H9 (cell line): Measurements from ENCODE around the gene PA2G4. TPM values are rescaled to one million over a fixed set of nuclear protein-coding genes. Genes with fewer than 3 reads are reported as not detected.

Source experiments
- DNase-seq: peaks from one replicate; pipeline ENCODE4 v3.0.0-alpha.2; 2017
- H2AFZ ChIP-seq: one replicate; pipeline ENCODE4 v1.6.1; 2013; ENCODE audit warnings: mild to moderate bottlenecking, low read length, control low read depth, moderate library complexity
- H2AK5ac ChIP-seq: 2 replicates; pipeline ENCODE4 v1.6.1; 2013; ENCODE audit warnings: low read length, control low read depth, mixed read lengths; ENCODE audit not compliant: insufficient read length
- H2BK120ac ChIP-seq: one replicate; pipeline ENCODE4 v1.6.1; 2013; ENCODE audit warnings: low read depth, mild to moderate bottlenecking, low read length, control low read depth, inconsistent platforms; ENCODE audit not compliant: poor library complexity, severe bottlenecking
- H2BK12ac ChIP-seq: 2 replicates; pipeline ENCODE4 v1.6.1; 2013; ENCODE audit warnings: low read length, control low read depth, mixed read lengths, low read depth; ENCODE audit not compliant: insufficient read length
- H2BK15ac ChIP-seq: 2 replicates; pipeline ENCODE4 v1.6.1; 2013; ENCODE audit warnings: low read depth, low read length, control low read depth
- H2BK20ac ChIP-seq: one replicate; pipeline ENCODE4 v1.6.1; 2013; ENCODE audit warnings: low read depth, mild to moderate bottlenecking, low read length, control low read depth, inconsistent platforms; ENCODE audit not compliant: poor library complexity, severe bottlenecking
- H2BK5ac ChIP-seq: 2 replicates; pipeline ENCODE4 v1.6.1; 2013; ENCODE audit warnings: low read length, control low read depth, mixed read lengths; ENCODE audit not compliant: insufficient read length
- H3K14ac ChIP-seq: 2 replicates; pipeline ENCODE4 v1.6.1; 2013; ENCODE audit warnings: low read length, control low read depth; ENCODE audit not compliant: insufficient read depth
- H3K18ac ChIP-seq: 2 replicates; pipeline ENCODE4 v1.6.1; 2013; ENCODE audit warnings: low read depth, mild to moderate bottlenecking, mixed read lengths, low read length, control low read depth; ENCODE audit not compliant: insufficient read length
- H3K23ac ChIP-seq: 2 replicates; pipeline ENCODE4 v1.6.1; 2013; ENCODE audit warnings: low read length, control low read depth, mixed read lengths, low read depth; ENCODE audit not compliant: insufficient read length
- H3K23me2 ChIP-seq: 2 replicates; pipeline ENCODE4 v1.6.1; 2013; ENCODE audit warnings: low read depth, mild to moderate bottlenecking, mixed read lengths, low read length, control low read depth; ENCODE audit not compliant: insufficient read length, poor library complexity, severe bottlenecking
- H3K27ac ChIP-seq: 2 replicates; pipeline ENCODE4 v1.5.1; 2013; ENCODE audit warnings: low read length, control low read depth, mixed read lengths, low read depth; ENCODE audit not compliant: insufficient read length
- H3K27me3 ChIP-seq: 2 replicates; pipeline ENCODE4 v1.6.1; 2013; ENCODE audit warnings: low read length, control low read depth, inconsistent platforms; ENCODE audit not compliant: insufficient read depth
- H3K4ac ChIP-seq: 2 replicates; pipeline ENCODE4 v1.6.1; 2013; ENCODE audit warnings: low read depth, mild to moderate bottlenecking, control low read depth, inconsistent platforms, low read length, moderate library complexity
- H3K4me1 ChIP-seq: 2 replicates; pipeline ENCODE4 v1.6.1; 2013; ENCODE audit warnings: low read length, control low read depth, inconsistent platforms; ENCODE audit not compliant: insufficient read depth
- H3K4me2 ChIP-seq: 2 replicates; pipeline ENCODE4 v1.6.1; 2013; ENCODE audit warnings: low read length, control low read depth, mixed read lengths; ENCODE audit not compliant: insufficient read length, insufficient read depth
- H3K56ac ChIP-seq: 2 replicates; pipeline ENCODE4 v1.6.1; 2013; ENCODE audit warnings: low read depth, mild to moderate bottlenecking, mixed read lengths, low read length, control low read depth; ENCODE audit not compliant: insufficient read length
- H3K79me1 ChIP-seq: 2 replicates; pipeline ENCODE4 v1.6.1; 2013; ENCODE audit warnings: low read depth, mild to moderate bottlenecking, moderate library complexity, low read length, control low read depth, inconsistent platforms; ENCODE audit not compliant: insufficient read depth, poor library complexity, severe bottlenecking
- H3K79me2 ChIP-seq: 2 replicates; pipeline ENCODE4 v1.6.1; 2013; ENCODE audit warnings: low read length, control low read depth, inconsistent platforms; ENCODE audit not compliant: insufficient read depth
- H3K9ac ChIP-seq: 2 replicates; pipeline ENCODE4 v1.6.1; 2013; ENCODE audit warnings: low read length, control low read depth, mixed read lengths; ENCODE audit not compliant: insufficient read length; ENCODE audit errors: extremely low read depth
- H3K9me3 ChIP-seq: one replicate; pipeline ENCODE4 v1.6.1; 2013; ENCODE audit warnings: low read depth, low read length, inconsistent platforms; ENCODE audit not compliant: control insufficient read depth
- H3T11ph ChIP-seq: one replicate; pipeline ENCODE4 v1.6.1; 2013; ENCODE audit warnings: mild to moderate bottlenecking, low read length, control low read depth, inconsistent platforms
- H4K20me1 ChIP-seq: one replicate; pipeline ENCODE4 v1.6.1; 2013; ENCODE audit not compliant: control insufficient read depth, insufficient read length, insufficient read depth
- H4K5ac ChIP-seq: 2 replicates; pipeline ENCODE4 v1.6.1; 2013; ENCODE audit warnings: low read depth, mild to moderate bottlenecking, mixed read lengths, low read length, control low read depth; ENCODE audit not compliant: insufficient read length
- H4K8ac ChIP-seq: replicated peaks from 2 replicates; pipeline ENCODE4 v1.6.1; 2013; ENCODE audit warnings: low read length, control low read depth, mixed read lengths, low read depth; ENCODE audit not compliant: insufficient read length
- H4K91ac ChIP-seq: 2 replicates; pipeline ENCODE4 v1.6.1; 2013; ENCODE audit warnings: low read depth, mild to moderate bottlenecking, moderate library complexity, mixed read lengths, low read length, control low read depth; ENCODE audit not compliant: insufficient read length
- H3K27ac Mint-ChIP-seq, 3 experiments: 2 replicates in 2 of 3; 3 replicates in 1 of 3; pipeline ENCODE4 v1.8.0; 2020 to 2021; ENCODE audit warnings: mixed read lengths in 3 of 3, mild to moderate bottlenecking in 1 of 3, moderate library complexity in 1 of 3
- H3K27me3 Mint-ChIP-seq: 2 replicates; pipeline ENCODE4 v1.8.0; 2021; ENCODE audit warnings: low read depth, mild to moderate bottlenecking, moderate library complexity, mixed read lengths
- H3K36me3 Mint-ChIP-seq, 3 experiments: 2 replicates in 2 of 3; 3 replicates in 1 of 3; pipeline ENCODE4 v1.8.0; 2020 to 2021; ENCODE audit warnings: low read depth in 3 of 3, mixed read lengths in 3 of 3; ENCODE audit not compliant: insufficient read depth in 1 of 3
- H3K4me1 Mint-ChIP-seq, 2 experiments: 2 replicates each; pipeline ENCODE4 v1.8.0; 2020; ENCODE audit warnings: mixed read lengths in 2 of 2
- H3K4me3 Mint-ChIP-seq, 2 experiments: 2 replicates in 1 of 2; 3 replicates in 1 of 2; pipeline ENCODE4 v1.8.0; 2020 to 2021; ENCODE audit warnings: mild to moderate bottlenecking in 2 of 2, mixed read lengths in 2 of 2, moderate library complexity in 1 of 2
- H3K9me3 Mint-ChIP-seq, 2 experiments: 2 replicates in 1 of 2; 3 replicates in 1 of 2; pipeline ENCODE4 v1.8.0; 2020; ENCODE audit warnings: mild to moderate bottlenecking in 2 of 2, mixed read lengths in 2 of 2, moderate library complexity in 1 of 2
- CTCF ChIP-seq: fragments of 200-600 bp; sonication (generic); conservative IDR thresholded peaks from 3 replicates; pipeline ENCODE4 v1.8.0; 2021; ENCODE audit warnings: antibody characterized with exemption, mild to moderate bottlenecking
- WGBS: extraction: QIAGEN DNeasy Blood & Tissue Kit; methylation state at CpG from one replicate; pipeline ENCODE4 v1.1.7; 2013; ENCODE audit warnings: missing lambda C conversion rate, low lambda C conversion rate, mixed read lengths; ENCODE audit not compliant: insufficient read length; ENCODE audit errors: extremely low coverage; 5-methylcytosine and 5-hydroxymethylcytosine counted together
- total RNA-seq: library from RNA; stranded (reverse); gene quantifications from 2 replicates; pipeline ENCODE4 v1.2.1, GENCODE V29; 2021

Gene PA2G4
- total RNA-seq, 1 experiment from 2014 or later, result 248 TPM

GRCh38 chr12:56082967-56083366, 21.4 kb upstream of the PA2G4 start:
- H3K18ac ChIP-seq, result no peak overlapping the region
- Mint-ChIP-seq H3K27ac (no peak overlapping the region), H3K27me3 (no peaks in the 10 kb centered on the region), H3K36me3 (peaks cover 25 to 42% (median 39%) of the 10 kb centered on the region in 3 experiments), H3K4me3 (no peak overlapping the region), H3K4me1 (peaks cover 19 to 25% of the 10 kb centered on the region in 2 experiments), H3K9me3 (no peaks in the 10 kb centered on the region)
- TF ChIP-seq CTCF, result no peak
- H4K20me1 ChIP-seq, result no peaks in the 10 kb centered on the region
- H2BK5ac ChIP-seq, result no peak overlapping the region
- no peak overlapping the region for H4K91ac ChIP-seq
- H3K79me2 ChIP-seq, result peaks cover 7% of the 10 kb centered on the region; the same call in 1 of the 2 replicates
- no peaks in the 10 kb centered on the region for H3K79me1 ChIP-seq
- H3K27ac ChIP-seq, result no peak overlapping the region
- H3K4me1 ChIP-seq, result 0 out of 2 replicates have a peak, but pooled peaks cover 4% of the 10 kb centered on the region
- no peak overlapping the region for H4K8ac ChIP-seq
- no peak overlapping the region for H2BK15ac ChIP-seq
- DNase-seq, result no peak
- H3K27me3 ChIP-seq, result no peaks in the 10 kb centered on the region; the same call in 1 of the 2 replicates
- H4K5ac ChIP-seq, result no peak overlapping the region
- H2BK120ac ChIP-seq, result no peak overlapping the region
- H2AK5ac ChIP-seq, result no peak overlapping the region
- H3K4me2 ChIP-seq, result no peak overlapping the region
- H2BK20ac ChIP-seq, result no peak overlapping the region
- no peak overlapping the region for H2BK12ac ChIP-seq
- H3K23ac ChIP-seq, result no peak overlapping the region
- no peak overlapping the region for H3T11ph ChIP-seq
- H3K23me2 ChIP-seq, result peaks cover 13% of the 10 kb centered on the region
- no peak overlapping the region for H3K4ac ChIP-seq
- H2AFZ ChIP-seq, result no peak overlapping the region
- H3K56ac ChIP-seq, result no peak overlapping the region
- WGBS, result no CpG with 5 or more reads among the region's 3 CpGs
- no peaks in the 10 kb centered on the region for H3K9me3 ChIP-seq
- no peak overlapping the region for H3K9ac ChIP-seq
- H3K14ac ChIP-seq, result no peak overlapping the region
